KBM-7 (cell line): Measurements from ENCODE around the gene CHPF.

Experiments used
- DNase-seq: peaks from one replicate; pipeline ENCODE4 v3.0.0-alpha.2; 2015
- in situ Hi-C: fragments of 300-500 bp; cut with MboI; formaldehyde crosslinking; loops from 2 replicates; pipeline ENCODE4 v1.14.3; 2020; ENCODE audit warnings: low sequenced_read_pairs, low pct_unique_long_range_greater_than_20kb, mixed read lengths

CHPF gene

GRCh38 chr2:219489315-219489714 is 54.3 kb downstream of the CHPF start:
- in situ Hi-C loops: no loop called here

More at GRCh38 chr2:219489315-219489714, 54.3 kb downstream of the CHPF start:
- no peak for DNase-seq
